Hepatocyte (in vitro differentiated cells): ENCODE measurements around the gene C1QTNF8.

ENCODE experiments used
- EZH2 ChIP-seq: fragments of 200-600 bp; sonication (generic); IDR thresholded peaks from 2 replicates; pipeline ENCODE4 v1.6.1; 2016; ENCODE audit warnings: antibody characterized with exemption, mild to moderate bottlenecking, borderline replicate concordance
- EZH2phosphoT487 ChIP-seq: fragments of 200-600 bp; sonication (generic); IDR thresholded peaks from one replicate; pipeline ENCODE4 v1.6.1; 2018; ENCODE audit warnings: antibody characterized with exemption, mild to moderate bottlenecking, low read depth, moderate library complexity; ENCODE audit not compliant: unreplicated experiment, severe bottlenecking
- TF ChIP-seq, protein P1 (sequence below): fragments of 200-600 bp; sonication (generic); IDR thresholded peaks from 2 replicates; pipeline ENCODE4 v1.5.1; 2016; ENCODE audit warnings: antibody characterized with exemption, mild to moderate bottlenecking; ENCODE audit not compliant: poor library complexity

GRCh38 chr16:1056196-1056595 is 39.8 kb downstream of the C1QTNF8 start:
- TF ChIP-seq, protein P1, sequence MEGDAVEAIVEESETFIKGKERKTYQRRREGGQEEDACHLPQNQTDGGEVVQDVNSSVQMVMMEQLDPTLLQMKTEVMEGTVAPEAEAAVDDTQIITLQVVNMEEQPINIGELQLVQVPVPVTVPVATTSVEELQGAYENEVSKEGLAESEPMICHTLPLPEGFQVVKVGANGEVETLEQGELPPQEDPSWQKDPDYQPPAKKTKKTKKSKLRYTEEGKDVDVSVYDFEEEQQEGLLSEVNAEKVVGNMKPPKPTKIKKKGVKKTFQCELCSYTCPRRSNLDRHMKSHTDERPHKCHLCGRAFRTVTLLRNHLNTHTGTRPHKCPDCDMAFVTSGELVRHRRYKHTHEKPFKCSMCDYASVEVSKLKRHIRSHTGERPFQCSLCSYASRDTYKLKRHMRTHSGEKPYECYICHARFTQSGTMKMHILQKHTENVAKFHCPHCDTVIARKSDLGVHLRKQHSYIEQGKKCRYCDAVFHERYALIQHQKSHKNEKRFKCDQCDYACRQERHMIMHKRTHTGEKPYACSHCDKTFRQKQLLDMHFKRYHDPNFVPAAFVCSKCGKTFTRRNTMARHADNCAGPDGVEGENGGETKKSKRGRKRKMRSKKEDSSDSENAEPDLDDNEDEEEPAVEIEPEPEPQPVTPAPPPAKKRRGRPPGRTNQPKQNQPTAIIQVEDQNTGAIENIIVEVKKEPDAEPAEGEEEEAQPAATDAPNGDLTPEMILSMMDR: no peak
- TF ChIP-seq EZH2 (no peak), EZH2phosphoT487 (no peak)
